H1 (cell line): ENCODE data around the gene DYDC2. TPM values are rescaled to one million over a fixed set of nuclear protein-coding genes. Genes with fewer than 3 reads are reported as not detected.

Experiments
- CTCF ChIA-PET: fragments of 300-600 bp; sonication (Branson Sonifier 250); formaldehyde crosslinking; loops from one replicate; lab custom pipeline; 2021; ENCODE audit not compliant: partially characterized antibody; lab: Charles Lee
- POLR2A ChIA-PET: fragments of 300-600 bp; sonication (Branson Sonifier 250); formaldehyde crosslinking; loops from one replicate; lab custom pipeline; 2021; ENCODE audit warnings: inconsistent platforms; ENCODE audit not compliant: partially characterized antibody; lab: Charles Lee
- DNase-seq, 2 experiments: peaks; one replicate each; pipeline versions ENCODE4 v3.0.0 to v3.0.0-alpha.2; 2010 to 2022; ENCODE audit warnings: low spot score in 2 of 2, low read depth in 1 of 2, mixed read lengths in 1 of 2
- FAIRE-seq: peaks from 2 replicates; lab custom pipeline; 2011; peaks lifted over from hg19 to GRCh38; lab: Jason Lieb, UNC
- H2AFZ ChIP-seq: 2 replicates; pipeline ENCODE4 v1.8.1; 2012; ENCODE audit warnings: low read length, inconsistent platforms
- H2AK5ac ChIP-seq: 2 replicates; pipeline ENCODE4 v1.6.1; 2013; ENCODE audit warnings: low read depth, low read length
- H2BK120ac ChIP-seq: replicated peaks from 2 replicates; pipeline ENCODE3; 2013; ENCODE audit warnings: low read depth, low read length, inconsistent platforms
- H2BK12ac ChIP-seq: 2 replicates; pipeline ENCODE4 v1.6.1; 2013; ENCODE audit warnings: low read depth, low read length
- H2BK15ac ChIP-seq: 2 replicates; pipeline ENCODE4 v1.6.1; 2013; ENCODE audit warnings: low read length
- H2BK20ac ChIP-seq: 2 replicates; pipeline ENCODE4 v1.6.1; 2013; ENCODE audit warnings: low read length
- H2BK5ac ChIP-seq: 2 replicates; pipeline ENCODE4 v1.6.1; 2013; ENCODE audit warnings: low read depth, low read length
- H3K14ac ChIP-seq: 2 replicates; pipeline ENCODE4 v1.6.1; 2013; ENCODE audit warnings: inconsistent platforms; ENCODE audit not compliant: insufficient read length
- H3K18ac ChIP-seq: 2 replicates; pipeline ENCODE4 v1.6.1; 2013; ENCODE audit warnings: low read length; ENCODE audit errors: extremely low read depth
- H3K23ac ChIP-seq: 2 replicates; pipeline ENCODE4 v1.6.1; 2013; ENCODE audit warnings: inconsistent platforms; ENCODE audit not compliant: insufficient read length
- H3K23me2 ChIP-seq: 2 replicates; pipeline ENCODE4 v1.6.1; 2013; ENCODE audit warnings: low read depth, low read length
- H3K27ac ChIP-seq: 2 replicates; pipeline ENCODE4 v1.6.1; 2011; ENCODE audit warnings: low read depth, low read length, inconsistent platforms
- H3K27me3 ChIP-seq, 4 experiments: replicated peaks in 1 of 4; 1 replicate in 1 of 4; 2 replicates in 3 of 4; pipeline versions ENCODE4 v1.6.1 to v1.8.1; 2011 to 2013; ENCODE audit warnings: low read length in 3 of 4, mild to moderate bottlenecking in 3 of 4, inconsistent platforms in 2 of 4, mixed read lengths in 2 of 4, moderate library complexity in 1 of 4; ENCODE audit not compliant: control insufficient read depth in 3 of 4, insufficient read depth in 3 of 4; ENCODE audit errors: extremely low read depth in 1 of 4
- H3K36me3 ChIP-seq, 4 experiments: 2 replicates each; pipeline versions ENCODE4 v1.6.1 to v1.8.1; 2011 to 2013; ENCODE audit warnings: mild to moderate bottlenecking in 4 of 4, low read length in 3 of 4, moderate library complexity in 2 of 4, control low read depth in 1 of 4, inconsistent platforms in 1 of 4; ENCODE audit not compliant: insufficient read depth in 4 of 4, control insufficient read depth in 2 of 4
- H3K4ac ChIP-seq: replicated peaks from 2 replicates; pipeline ENCODE3; 2013; ENCODE audit warnings: low read length, low read depth, mixed read lengths, inconsistent platforms; ENCODE audit not compliant: insufficient read length
- H3K4me1 ChIP-seq, 4 experiments: replicated peaks in 1 of 4; 1 replicate in 1 of 4; 2 replicates in 3 of 4; pipeline versions ENCODE4 v1.6.1 to v1.8.1; 2011 to 2013; ENCODE audit warnings: low read length in 3 of 4, inconsistent platforms in 2 of 4, mixed read lengths in 1 of 4; ENCODE audit not compliant: insufficient read depth in 4 of 4, control insufficient read depth in 3 of 4
- H3K4me2 ChIP-seq, 2 experiments: 2 replicates each; pipeline versions ENCODE4 v1.6.1 to v1.8.1; 2011 to 2013; ENCODE audit warnings: low read depth in 2 of 2, low read length in 2 of 2, control low read depth in 1 of 2, inconsistent platforms in 1 of 2, mild to moderate bottlenecking in 1 of 2; ENCODE audit not compliant: insufficient read depth in 1 of 2
- H3K4me3 ChIP-seq, 4 experiments: fragments of 200-600, 300-600 bp in 1 of 4; sonication (generic), shearing (Covaris generic), sonication (Bioruptor Twin) in 1 of 4; 2 replicates each; pipeline versions ENCODE4 v1.5.1 to v1.8.1; 2011 to 2016; ENCODE audit warnings: low read length in 4 of 4, low read depth in 3 of 4, control low read depth in 2 of 4, inconsistent platforms in 2 of 4, mild to moderate bottlenecking in 2 of 4, mixed read lengths in 1 of 4, moderate library complexity in 1 of 4; ENCODE audit not compliant: insufficient read depth in 2 of 4; ENCODE audit errors: extremely low read depth in 1 of 4
- H3K56ac ChIP-seq: replicated peaks from 2 replicates; pipeline ENCODE3; 2013; ENCODE audit warnings: low read depth, mild to moderate bottlenecking, mixed read lengths, low read length, inconsistent platforms; ENCODE audit not compliant: insufficient read length
- H3K79me1 ChIP-seq: 2 replicates; pipeline ENCODE4 v1.6.1; 2013; ENCODE audit warnings: low read depth, low read length, control low read depth
- H3K79me2 ChIP-seq, 2 experiments: 2 replicates each; pipeline versions ENCODE4 v1.6.1 to v1.8.1; 2012 to 2013; ENCODE audit warnings: low read length in 2 of 2, mild to moderate bottlenecking in 2 of 2, inconsistent platforms in 1 of 2; ENCODE audit not compliant: insufficient read depth in 2 of 2, control insufficient read depth in 1 of 2
- H3K9ac ChIP-seq, 4 experiments: replicated peaks in 1 of 4; 1 replicate in 1 of 4; 2 replicates in 3 of 4; pipeline versions ENCODE4 v1.6.1 to v1.8.1; 2011 to 2013; ENCODE audit warnings: low read depth in 3 of 4, low read length in 3 of 4, control low read depth in 2 of 4, mild to moderate bottlenecking in 2 of 4, moderate library complexity in 2 of 4, inconsistent platforms in 1 of 4; ENCODE audit errors: extremely low read depth in 1 of 4
- H3K9me3 ChIP-seq, 2 experiments: 2 replicates each; pipeline versions ENCODE4 v1.6.1 to v1.8.1; 2012 to 2013; ENCODE audit warnings: mild to moderate bottlenecking in 2 of 2, moderate library complexity in 2 of 2, control low read depth in 1 of 2, inconsistent platforms in 1 of 2, low read depth in 1 of 2, low read length in 1 of 2, mixed read lengths in 1 of 2; ENCODE audit not compliant: insufficient read depth in 2 of 2
- H4K20me1 ChIP-seq, 2 experiments: replicated peaks in 1 of 2; 2 replicates each; pipeline versions ENCODE3 to v1.8.1; 2011 to 2013; ENCODE audit warnings: inconsistent platforms in 2 of 2, low read length in 2 of 2, mild to moderate bottlenecking in 1 of 2; ENCODE audit not compliant: insufficient read depth in 2 of 2, control insufficient read depth in 1 of 2
- H4K5ac ChIP-seq: 2 replicates; pipeline ENCODE4 v1.6.1; 2013; ENCODE audit warnings: low read length, low read depth, mixed read lengths, inconsistent platforms; ENCODE audit not compliant: insufficient read length
- H4K8ac ChIP-seq: 2 replicates; pipeline ENCODE4 v1.8.0; 2013; ENCODE audit warnings: mild to moderate bottlenecking, moderate library complexity, low read length, inconsistent platforms; ENCODE audit not compliant: insufficient read depth; ENCODE audit errors: extremely low read depth
- H4K91ac ChIP-seq: replicated peaks from 2 replicates; pipeline ENCODE3; 2013; ENCODE audit warnings: low read length, mixed read lengths, inconsistent platforms; ENCODE audit not compliant: insufficient read length
- EP300 ChIP-seq, 2 experiments: IDR thresholded peaks; 1 replicate in 1 of 2; 2 replicates in 1 of 2; pipeline ENCODE4 v1.6.1; 2011 to 2012; ENCODE audit warnings: low read depth in 2 of 2, low read length in 2 of 2, mild to moderate bottlenecking in 2 of 2, borderline replicate concordance in 1 of 2, inconsistent platforms in 1 of 2, moderate library complexity in 1 of 2
- EZH2 ChIP-seq: fragments of 200-600 bp; sonication (generic); IDR thresholded peaks from 2 replicates; pipeline ENCODE4 v1.7.1; 2012; ENCODE audit warnings: low read depth, mild to moderate bottlenecking, moderate library complexity, low read length, inconsistent platforms; ENCODE audit not compliant: severe bottlenecking
- HDAC2 ChIP-seq, 2 experiments: fragments of 300-600 bp in 1 of 2; sonication (generic) in 1 of 2; IDR thresholded peaks; 2 replicates each; pipeline ENCODE4 v1.6.1; 2011 to 2012; ENCODE audit warnings: low read depth in 2 of 2, low read length in 2 of 2, mild to moderate bottlenecking in 2 of 2, moderate library complexity in 2 of 2, borderline replicate concordance in 1 of 2, inconsistent platforms in 1 of 2
- KDM4A ChIP-seq: IDR thresholded peaks from one replicate; pipeline ENCODE4 v1.7.1; 2012; ENCODE audit warnings: low read depth, mild to moderate bottlenecking, moderate library complexity, low read length, inconsistent platforms; ENCODE audit not compliant: severe bottlenecking
- MAFK ChIP-seq: IDR thresholded peaks from 2 replicates; pipeline ENCODE4 v1.6.1; 2012; ENCODE audit warnings: low read depth, mild to moderate bottlenecking, improper control_type of control experiment, low read length
- PHF8 ChIP-seq: fragments of 200-600 bp; sonication (generic); conservative IDR thresholded peaks from 2 replicates; pipeline ENCODE4 v1.7.1; 2012; ENCODE audit warnings: low read depth, mild to moderate bottlenecking, inconsistent platforms, low read length, moderate library complexity
- POU5F1 ChIP-seq: IDR thresholded peaks from 2 replicates; pipeline ENCODE4 v1.6.1; 2011; ENCODE audit warnings: low read depth, mild to moderate bottlenecking, low read length, moderate library complexity
- RFX5 ChIP-seq: IDR thresholded peaks from 2 replicates; pipeline ENCODE4 v1.6.1; 2011; ENCODE audit warnings: low read depth, low read length, improper control_type of control experiment, borderline replicate concordance
- TAF1 ChIP-seq: IDR thresholded peaks from 2 replicates; pipeline ENCODE4 v1.6.1; 2011; ENCODE audit warnings: mild to moderate bottlenecking, low read depth, low read length
- TAF7 ChIP-seq: optimal IDR thresholded peaks from 2 replicates; pipeline ENCODE3; 2011; ENCODE audit warnings: low read depth, mild to moderate bottlenecking, inconsistent platforms, low read length, moderate library complexity, borderline replicate concordance
- TCF12 ChIP-seq: IDR thresholded peaks from 2 replicates; pipeline ENCODE4 v1.6.1; 2011; ENCODE audit warnings: low read depth, mild to moderate bottlenecking, low read length
- ZNF274 ChIP-seq: IDR thresholded peaks from 2 replicates; pipeline ENCODE4 v1.7.0; 2012; ENCODE audit warnings: low read length, borderline replicate concordance; ENCODE audit errors: extremely low read depth
- WGBS, 2 experiments: shearing (Covaris generic) in 1 of 2; methylation state at CpG; one replicate each; pipeline versions ENCODE4 v1.1.6 to v1.1.7; 2013 to 2015; ENCODE audit warnings: low lambda C conversion rate in 2 of 2, mixed read lengths in 2 of 2, inconsistent platforms in 1 of 2, low coverage in 1 of 2, missing lambda C conversion rate in 1 of 2; ENCODE audit not compliant: insufficient replicate concordance in 2 of 2, insufficient coverage in 1 of 2, insufficient read length in 1 of 2; ENCODE audit errors: extremely low coverage in 1 of 2, missing lambda C conversion rate in 1 of 2; 5-methylcytosine and 5-hydroxymethylcytosine counted together
- polyA plus RNA-seq, 7 experiments: library from polyadenylated mRNA; depleted of rRNA in 3 of 7; stranded (reverse) in 5 of 7; unstranded in 2 of 7; fragments of >200 nt in 5 of 7; fragments of 200-250 nt in 2 of 7; gene quantifications; 1 replicate in 5 of 7; 2 replicates in 1 of 7; 4 replicates in 1 of 7; pipeline versions ENCODE4 v1.2.1 to v1.2.3, GENCODE V29; 2011 to 2013; ENCODE audit warnings: missing spikeins in 2 of 7, mixed read lengths in 2 of 7
- total RNA-seq: library from RNA; stranded (reverse); fragmentation: NEBNext Ultra II Directional; extraction: Animal tissue kit (Norgen Biotek cat#: 25700); gene quantifications from 2 replicates; pipeline ENCODE4 v1.2.1, GENCODE V29; 2021
- TF ChIP-seq, protein P1 (sequence below): IDR thresholded peaks from 2 replicates; pipeline ENCODE4 v1.6.1; 2012; ENCODE audit warnings: inconsistent platforms

The DYDC2 gene
- total and polyA plus RNA-seq, 2 of the 8 experiments (the other 6 are each of a cell fraction or from before 2014, with no cell fraction given), result 1.5 to 5.2 TPM

DNA sequence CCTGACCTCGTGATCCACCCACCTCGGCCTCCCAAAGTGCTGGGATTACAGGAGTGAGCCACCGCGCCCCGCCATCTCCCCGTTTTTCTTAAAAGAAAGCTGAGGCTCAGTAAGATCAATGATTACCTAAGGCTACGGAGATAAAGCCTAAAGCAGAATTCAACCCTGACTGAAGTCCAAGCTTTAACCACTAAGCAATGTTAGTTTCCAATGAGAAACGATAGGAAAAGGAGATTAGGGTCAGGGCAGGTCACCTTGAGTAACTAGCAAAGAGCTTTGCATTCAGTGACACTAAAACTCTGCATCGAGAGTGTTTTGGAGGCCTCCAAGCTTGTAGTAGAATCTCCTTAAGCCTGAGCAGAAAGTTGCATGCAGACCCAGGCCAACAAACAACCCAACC, 34.2 kb downstream of the DYDC2 start:
- no peak for FAIRE-seq
- no peak overlapping the region for H4K5ac ChIP-seq
- TF ChIP-seq MAFK (no peak), EZH2 (no peak), PHF8 (no peak), RFX5 (no peak), ZNF274 (no peak), TCF12 (no peak), POU5F1 (no peak), TAF1 (no peak), HDAC2 (IDR thresholded peaks at IDR 0.05; ENCODE audit: borderline replicate concordance in 1 of 2, low read depth in 2 of 2, low read length in 2 of 2) (no peak), TAF7 (no peak), KDM4A (no peak), EP300 (IDR thresholded peaks at IDR 0.05; ENCODE audit: borderline replicate concordance in 1 of 2, low read depth in 2 of 2, low read length in 2 of 2) (no peak)
- TF ChIP-seq, protein P1, sequence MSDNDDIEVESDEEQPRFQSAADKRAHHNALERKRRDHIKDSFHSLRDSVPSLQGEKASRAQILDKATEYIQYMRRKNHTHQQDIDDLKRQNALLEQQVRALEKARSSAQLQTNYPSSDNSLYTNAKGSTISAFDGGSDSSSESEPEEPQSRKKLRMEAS, result no peak

More for the DNA sequence above, 34.2 kb downstream of the DYDC2 start:
- Histone ChIP-seq H3K9ac (no peak overlapping the region), H2BK20ac (no peak overlapping the region), H2BK15ac (no peak overlapping the region), H3K18ac (no peak overlapping the region), H2BK12ac (no peak overlapping the region), H3K4ac (no peak overlapping the region), H4K20me1 (no peaks in the 10 kb centered on the region), H2BK5ac (no peak overlapping the region), H3K4me1 (no peaks in the 10 kb centered on the region), H3K4me2 (no peak overlapping the region), H3K27ac (no peak overlapping the region), H3K79me2 (no peaks in the 10 kb centered on the region), H3K56ac (no peak overlapping the region), H3K27me3 (no peaks in the 10 kb centered on the region), H2AK5ac (no peak overlapping the region), H4K91ac (no peak overlapping the region), H4K8ac (no peak overlapping the region), H3K79me1 (no peaks in the 10 kb centered on the region), H3K4me3 (no peak overlapping the region), H3K14ac (no peak overlapping the region), H3K9me3 (no peaks in the 10 kb centered on the region), H2AFZ (no peak overlapping the region), H3K36me3 (no peaks in the 10 kb centered on the region), H3K23me2 (no peaks in the 10 kb centered on the region), H2BK120ac (no peak overlapping the region), H3K23ac (no peak overlapping the region)
- no peak for DNase-seq
- WGBS, 2 experiments, result 85% methylated on average over 9 of the region's 9 CpGs; no CpG with 5 or more reads in 1 of the 2 experiments
- POLR2A ChIA-PET, result no interaction called here
- CTCF ChIA-PET, result interaction anchor here (0.8 to 1.5 kb wide), 5 partner anchors 8 to 118 kb away, joined by 3 to 4 read pairs (median 3); no protein-coding TSS in a partner anchor
